Right lobe of liver (tissue), 6 donors: Measurements from ENCODE around the gene CEP72. TPM values are rescaled to one million over a fixed set of nuclear protein-coding genes. Genes with fewer than 3 reads are reported as not detected.
A peak's percentile ranks its signal among the peaks of the same experiment; 100 is the strongest.

Experiments
- ATAC-seq, 4 donors: fragments of 200-7000 bp; cut with Tn5 transposase; one replicate each; pipeline ENCODE4 v1.9.1; 2020; ENCODE audit warnings: mild to moderate bottlenecking in 4 of 4, moderate library complexity in 4 of 4
- DNase-seq, 3 donors: peaks; one replicate each; pipeline ENCODE4 v3.0.0-alpha.2; 2020
- H3K27ac ChIP-seq, 3 donors: fragments of 200-600 bp; one replicate each; pipeline ENCODE4 v1.8.0; 2022
- H3K27me3 ChIP-seq, 2 donors: fragments of 200-600 bp; one replicate each; pipeline ENCODE4 v1.8.0; 2022
- H3K36me3 ChIP-seq, 4 donors: fragments of 200-600 bp; sonication (generic) in 1 of 4; one replicate each; pipeline versions ENCODE4 v1.5.1 to v1.8.0; 2017 to 2022; ENCODE audit warnings: control low read depth in 1 of 4
- H3K4me1 ChIP-seq, 4 donors: fragments of 200-600 bp; sonication (generic) in 1 of 4; one replicate each; pipeline versions ENCODE4 v1.5.1 to v1.8.0; 2017 to 2022; ENCODE audit warnings: control low read depth in 1 of 4
- H3K4me3 ChIP-seq, 3 donors: fragments of 200-600 bp; one replicate each; pipeline ENCODE4 v1.8.0; 2022
- H3K9me3 ChIP-seq, 4 donors: fragments of 200-600 bp; sonication (generic) in 1 of 4; one replicate each; pipeline versions ENCODE4 v1.5.1 to v1.8.0; 2017 to 2022; ENCODE audit warnings: control low read depth in 1 of 4
- POLR2A ChIP-seq: fragments of 450-650 bp; IDR thresholded peaks from one replicate; pipeline ENCODE4 v1.6.1; 2017; ENCODE audit warnings: antibody characterized with exemption, mild to moderate bottlenecking
- WGBS: methylation state at CpG from one replicate; pipeline ENCODE4 v1.1.6; 2018; ENCODE audit warnings: low coverage, low lambda C conversion rate; ENCODE audit not compliant: insufficient coverage; ENCODE audit errors: missing lambda C conversion rate; 5-methylcytosine and 5-hydroxymethylcytosine counted together
- intact Hi-C, 2 donors: fragments of 100-400 bp; cut with DNase I; formaldehyde crosslinking; loops; one replicate each; pipeline versions ENCODE4 v1.11.2 to v1.14.1; 2022
- total RNA-seq, 6 experiments: library from RNA; depleted of rRNA in 2 of 6; stranded (reverse); fragments of >200 nt in 2 of 6; fragmentation: NEBNext Ultra II Directional in 3 of 6; extraction: Animal tissue kit (Norgen Biotek cat#: 25700) in 3 of 6; gene quantifications; one replicate each; pipeline versions ENCODE4 v1.1.0 to v1.2.4, GENCODE V29; 2016 to 2023
- TF ChIP-seq, protein P1 (sequence below), 4 donors: fragments of 200-600 bp in 3 of 4; fragments of 450-650 bp in 1 of 4; IDR thresholded peaks; one replicate each; pipeline versions ENCODE4 v1.5.1 to v1.8.0; 2016 to 2022; ENCODE audit warnings: antibody characterized with exemption in 4 of 4, mild to moderate bottlenecking in 2 of 4
- donor health status: DM: no; HTN: yes; CAD: no.
- donor health status: DM: no; HTN: no; CAD: no.
- donor health status: DM: no; HTN: no; CAD: no.
- donor health status: DM: no; HTN: yes; CAD: no.
- donor health status: DM: no; HTN: yes; CAD: no.

The CEP72 gene
- total RNA-seq, 6 experiments from 2014 or later, result 3.4 to 6.0 (median 4.2) TPM

DNA sequence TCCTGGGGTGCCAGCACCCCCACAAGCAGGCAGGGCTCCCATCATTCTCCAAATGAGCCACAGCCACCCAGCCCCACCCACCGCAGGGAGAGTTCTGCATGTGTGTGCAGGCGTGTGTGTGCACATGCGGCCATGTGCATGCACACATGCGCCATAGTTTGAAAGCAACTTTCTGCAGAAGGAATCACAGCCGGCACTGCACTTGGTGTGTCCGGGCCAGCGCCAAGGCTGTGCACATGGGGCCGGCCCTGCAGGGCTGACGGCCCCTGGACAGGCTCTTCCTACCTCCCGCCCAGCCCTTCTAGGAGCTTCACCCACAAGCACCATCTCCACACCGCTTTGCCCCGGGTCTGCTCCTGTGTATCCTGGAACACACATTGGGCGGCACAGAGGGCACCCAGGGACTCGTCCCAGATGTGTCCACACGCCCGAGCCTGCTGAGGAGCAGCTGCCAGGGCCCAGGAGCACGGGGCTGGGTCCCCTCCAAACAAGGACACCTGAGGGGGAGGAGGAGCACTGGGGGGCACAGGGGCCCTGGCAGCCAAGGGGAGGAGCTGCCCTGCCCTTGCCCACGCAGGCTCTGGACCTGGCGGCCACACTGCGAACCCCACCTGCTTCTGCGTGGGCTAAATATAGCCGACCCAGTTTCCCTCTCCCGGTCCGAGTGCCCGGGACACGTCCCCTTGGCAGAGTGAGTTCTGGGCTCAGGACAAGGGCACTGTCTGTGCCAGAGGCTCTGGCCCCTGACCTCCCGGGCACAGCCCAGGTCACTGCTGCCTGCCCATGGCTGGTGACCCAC lies 61.9 kb downstream of the CEP72 start:
- peaks cover 0 to 42% (median 26%) of the 10 kb centered on the region in 4 donors for H3K4me1 ChIP-seq

DNA sequence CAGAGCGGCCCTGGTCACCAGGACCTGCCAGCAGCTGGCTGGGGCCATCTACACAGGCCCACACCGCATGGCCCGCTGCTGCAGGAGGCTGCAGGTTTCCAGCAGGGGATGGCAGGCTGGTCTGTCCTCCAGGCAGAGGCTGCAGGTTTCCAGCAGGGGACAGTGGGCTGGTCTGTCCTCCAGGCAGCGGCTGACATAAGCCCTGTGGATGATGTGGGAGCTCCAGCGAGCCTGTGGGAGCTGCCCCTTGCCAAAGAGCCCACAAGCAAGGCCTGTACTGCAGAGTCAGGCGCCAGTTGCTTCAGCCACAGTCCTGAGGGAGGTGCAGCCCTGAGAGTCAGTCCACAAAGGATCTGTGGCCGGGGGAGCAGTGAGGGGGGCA lies 62.5 kb downstream of the CEP72 start:
- no peak for TF ChIP-seq POLR2A
- TF ChIP-seq, protein P1, sequence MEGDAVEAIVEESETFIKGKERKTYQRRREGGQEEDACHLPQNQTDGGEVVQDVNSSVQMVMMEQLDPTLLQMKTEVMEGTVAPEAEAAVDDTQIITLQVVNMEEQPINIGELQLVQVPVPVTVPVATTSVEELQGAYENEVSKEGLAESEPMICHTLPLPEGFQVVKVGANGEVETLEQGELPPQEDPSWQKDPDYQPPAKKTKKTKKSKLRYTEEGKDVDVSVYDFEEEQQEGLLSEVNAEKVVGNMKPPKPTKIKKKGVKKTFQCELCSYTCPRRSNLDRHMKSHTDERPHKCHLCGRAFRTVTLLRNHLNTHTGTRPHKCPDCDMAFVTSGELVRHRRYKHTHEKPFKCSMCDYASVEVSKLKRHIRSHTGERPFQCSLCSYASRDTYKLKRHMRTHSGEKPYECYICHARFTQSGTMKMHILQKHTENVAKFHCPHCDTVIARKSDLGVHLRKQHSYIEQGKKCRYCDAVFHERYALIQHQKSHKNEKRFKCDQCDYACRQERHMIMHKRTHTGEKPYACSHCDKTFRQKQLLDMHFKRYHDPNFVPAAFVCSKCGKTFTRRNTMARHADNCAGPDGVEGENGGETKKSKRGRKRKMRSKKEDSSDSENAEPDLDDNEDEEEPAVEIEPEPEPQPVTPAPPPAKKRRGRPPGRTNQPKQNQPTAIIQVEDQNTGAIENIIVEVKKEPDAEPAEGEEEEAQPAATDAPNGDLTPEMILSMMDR (IDR thresholded peaks at IDR 0.05), result peak in 1 of 4 donors; percentile 14
- Histone ChIP-seq H3K4me3 (no peak overlapping the region), H3K36me3 (no peaks in the 10 kb centered on the region), H3K27me3 (no peaks in the 10 kb centered on the region), H3K27ac (peak overlapping the region in 1 of 3 donors; percentile 73), H3K9me3 (no peaks in the 10 kb centered on the region), H3K4me1 (peaks cover 0 to 42% (median 26%) of the 10 kb centered on the region in 4 donors)
- intact Hi-C loops, result loop anchor here in 1 of 2 donors (5.0 kb wide), 1 partner anchor 233 kb away; no protein-coding TSS in a partner anchor
- no CpG with 5 or more reads among the region's 7 CpGs for WGBS
- DNase-seq (no peak), ATAC-seq (no peak)

More for the DNA sequence above, 61.9 kb downstream of the CEP72 start:
- Histone ChIP-seq H3K9me3 (no peaks in the 10 kb centered on the region), H3K36me3 (no peaks in the 10 kb centered on the region), H3K27me3 (no peaks in the 10 kb centered on the region), H3K27ac (peak overlapping the region in 2 of 3 donors; percentile 62 to 73), H3K4me3 (peak overlapping the region in 1 of 3 donors; percentile 6)
- no peak for TF ChIP-seq POLR2A
- TF ChIP-seq, protein P1 (IDR thresholded peaks at IDR 0.05), result no peak
- intact Hi-C loops, result loop anchor here in 1 of 2 donors (5.0 kb wide), 1 partner anchor 233 kb away; no protein-coding TSS in a partner anchor
- ATAC-seq, result peak; percentile 42 to 74 (median 71)
- WGBS, result 20% methylated on average over 3 of the region's 27 CpGs
- DNase-seq, result peak; percentile 62 to 94 (median 92)

DNA sequence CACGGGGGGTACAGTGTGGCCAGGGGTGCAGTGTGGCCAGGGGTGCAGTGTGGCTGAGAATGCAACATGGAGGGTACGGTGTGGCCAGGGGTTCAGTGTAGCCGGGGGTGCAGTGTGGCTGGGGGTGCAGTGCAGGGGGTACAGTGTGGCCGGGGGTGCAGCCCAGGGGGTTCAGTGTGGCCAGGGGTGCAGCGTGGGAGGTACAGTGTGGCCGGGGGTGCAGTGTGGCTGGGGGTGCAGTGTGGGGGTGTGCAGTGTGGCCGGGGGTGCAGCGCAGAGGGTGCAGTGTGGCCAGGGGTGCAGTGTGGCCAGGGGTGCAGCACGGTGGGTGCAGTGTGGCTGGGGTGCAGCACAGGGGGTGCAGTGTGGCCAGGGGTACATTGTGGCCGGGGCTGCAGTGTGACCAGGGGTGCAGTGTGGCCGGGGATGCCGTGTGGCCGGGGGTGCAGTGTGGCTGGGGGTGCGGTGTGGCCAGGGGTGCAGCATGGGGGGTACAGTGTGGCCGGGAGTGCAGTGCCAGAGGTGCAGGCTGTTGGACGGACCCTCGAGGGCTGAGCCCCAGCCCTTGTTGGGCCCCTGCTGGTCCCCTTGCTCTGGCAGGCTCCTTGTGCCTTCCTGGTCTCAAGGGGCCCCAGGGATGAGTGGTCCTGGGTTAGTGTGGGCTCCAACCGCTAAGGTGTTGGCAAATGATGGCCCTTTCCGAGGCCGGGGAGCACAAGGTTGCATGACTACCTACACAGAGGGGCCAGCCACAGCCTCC lies 63.2 kb downstream of the CEP72 start:
- intact Hi-C loops, result no loop called here

More for the DNA sequence above, 63.2 kb downstream of the CEP72 start:
- no peaks in the 10 kb centered on the region for H3K36me3 ChIP-seq
- no peak overlapping the region for H3K4me3 ChIP-seq
- ATAC-seq (no peak), DNase-seq (peak in 1 of 3 donors; percentile 50)
- no peaks in the 10 kb centered on the region for H3K9me3 ChIP-seq
- WGBS, result 86% methylated on average over 8 of the region's 20 CpGs
- H3K27me3 ChIP-seq, result no peaks in the 10 kb centered on the region
- no peak overlapping the region for H3K27ac ChIP-seq
- H3K4me1 ChIP-seq, result peaks cover 0 to 42% (median 26%) of the 10 kb centered on the region in 4 donors
- TF ChIP-seq, protein P1 (IDR thresholded peaks at IDR 0.05), result no peak
- no peak for TF ChIP-seq POLR2A
